ENCODE data around the gene PURA. TPM values are rescaled to one million over a fixed set of nuclear protein-coding genes. Genes with fewer than 3 reads are reported as not detected.

PURA gene
- total RNA-seq, 1 donor from 2014 or later: 7.7 TPM

DNA sequence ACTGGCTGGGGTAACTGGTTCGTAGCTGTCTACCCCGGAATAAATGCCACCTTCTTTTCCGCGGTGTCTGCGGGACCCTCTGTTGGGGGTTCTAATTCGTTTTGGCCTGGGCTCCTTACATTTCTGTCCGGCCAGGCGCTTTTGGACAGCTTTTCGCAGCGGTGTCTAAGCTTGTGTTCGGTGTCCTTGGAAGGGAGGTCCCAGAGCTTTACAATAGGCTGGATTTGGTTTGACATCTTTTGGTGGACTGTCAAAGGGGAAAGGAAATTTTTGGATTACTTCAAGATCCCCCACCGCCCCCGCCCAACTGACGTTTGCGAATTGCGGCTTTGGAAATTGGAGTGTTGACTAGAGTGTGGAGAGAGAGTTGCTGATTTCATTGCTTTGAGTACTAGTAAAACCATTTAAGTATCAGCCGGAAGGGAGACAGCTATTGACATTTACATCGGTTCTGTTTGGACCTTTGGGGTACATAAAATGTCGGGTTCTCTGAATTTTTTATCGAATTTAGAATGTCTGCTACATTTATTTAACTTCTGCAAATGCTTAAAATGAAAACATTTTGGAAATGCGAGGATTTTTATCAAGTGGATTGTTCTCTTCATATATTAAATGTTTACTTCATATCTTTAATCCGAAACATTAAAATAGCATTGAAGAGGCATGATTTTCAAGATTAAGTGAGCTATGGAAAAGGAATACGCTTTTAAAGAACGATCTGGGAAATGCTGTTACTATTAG lies 4.7 kb upstream of the PURA start:
- TF ChIP-seq, protein P1, sequence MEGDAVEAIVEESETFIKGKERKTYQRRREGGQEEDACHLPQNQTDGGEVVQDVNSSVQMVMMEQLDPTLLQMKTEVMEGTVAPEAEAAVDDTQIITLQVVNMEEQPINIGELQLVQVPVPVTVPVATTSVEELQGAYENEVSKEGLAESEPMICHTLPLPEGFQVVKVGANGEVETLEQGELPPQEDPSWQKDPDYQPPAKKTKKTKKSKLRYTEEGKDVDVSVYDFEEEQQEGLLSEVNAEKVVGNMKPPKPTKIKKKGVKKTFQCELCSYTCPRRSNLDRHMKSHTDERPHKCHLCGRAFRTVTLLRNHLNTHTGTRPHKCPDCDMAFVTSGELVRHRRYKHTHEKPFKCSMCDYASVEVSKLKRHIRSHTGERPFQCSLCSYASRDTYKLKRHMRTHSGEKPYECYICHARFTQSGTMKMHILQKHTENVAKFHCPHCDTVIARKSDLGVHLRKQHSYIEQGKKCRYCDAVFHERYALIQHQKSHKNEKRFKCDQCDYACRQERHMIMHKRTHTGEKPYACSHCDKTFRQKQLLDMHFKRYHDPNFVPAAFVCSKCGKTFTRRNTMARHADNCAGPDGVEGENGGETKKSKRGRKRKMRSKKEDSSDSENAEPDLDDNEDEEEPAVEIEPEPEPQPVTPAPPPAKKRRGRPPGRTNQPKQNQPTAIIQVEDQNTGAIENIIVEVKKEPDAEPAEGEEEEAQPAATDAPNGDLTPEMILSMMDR (conservative IDR thresholded peaks at IDR 0.05; ENCODE audit: low read depth, low read length): no peak
- H3K4me3 ChIP-seq (ENCODE audit: low read depth, low read length): peak overlapping the region; percentile 87
- no peak for DNase-seq (ENCODE audit: low read depth)

DNA sequence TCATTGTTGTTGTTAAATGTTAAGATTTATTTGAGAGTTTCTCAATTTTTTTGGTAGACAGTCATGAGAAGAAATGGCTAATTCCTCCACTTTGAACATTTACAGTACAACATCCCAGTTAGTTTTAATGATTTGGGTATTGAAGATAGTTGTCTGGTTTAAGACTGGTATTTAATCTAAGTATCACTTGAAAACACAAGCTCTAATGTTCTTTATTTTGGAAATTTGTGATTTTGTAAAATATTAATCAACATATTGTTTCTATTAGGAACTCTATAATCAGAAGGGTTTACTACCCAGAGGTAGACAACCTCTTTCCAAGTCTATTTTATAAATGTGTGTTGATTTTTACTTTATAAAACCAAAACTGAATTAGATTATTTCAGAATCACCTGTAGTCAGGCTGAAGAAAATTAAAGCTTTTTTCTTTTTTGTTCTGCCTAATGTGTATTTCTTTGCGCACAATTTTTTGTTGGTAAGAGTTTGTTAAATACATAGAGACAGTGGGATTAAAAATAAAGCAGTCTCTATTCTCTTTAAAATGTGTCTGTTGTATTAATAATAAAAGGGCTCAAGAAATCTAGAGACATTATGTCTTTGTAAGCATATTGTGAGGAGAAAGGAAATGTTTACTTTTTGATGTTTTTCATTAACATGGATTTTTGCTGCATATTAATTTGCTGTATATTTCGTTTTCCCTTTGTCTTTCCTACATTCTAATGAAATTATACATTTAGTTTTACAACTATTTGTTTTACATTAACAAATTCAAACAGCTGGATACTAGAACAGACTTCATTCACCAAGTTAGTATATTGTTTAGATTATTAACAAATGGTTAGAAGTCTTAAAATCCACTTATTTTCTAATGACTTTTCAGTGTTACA lies 3.9 kb upstream of the PURA start:
- DNase-seq (ENCODE audit: low read depth): no peak
- TF ChIP-seq, protein P1 (conservative IDR thresholded peaks at IDR 0.05; ENCODE audit: low read depth, low read length): no peak
- peak overlapping the region; percentile 87 for H3K4me3 ChIP-seq (ENCODE audit: low read depth, low read length)

DNA sequence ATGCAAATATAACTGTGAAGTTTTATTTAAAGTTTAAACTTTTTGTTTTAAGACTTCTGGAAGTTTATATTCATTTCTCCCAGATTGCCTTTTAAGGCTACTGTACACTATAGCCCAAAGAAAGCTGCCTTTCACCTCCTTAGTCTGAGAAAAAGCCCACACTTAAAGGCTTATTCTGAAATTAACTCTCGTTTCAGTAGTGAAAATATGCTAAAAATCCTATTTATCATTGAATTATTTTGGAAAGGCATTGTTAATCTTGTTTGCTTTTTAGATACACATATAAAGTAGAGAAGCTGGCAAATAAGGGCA lies 3.3 kb upstream of the PURA start:
- H3K4me3 ChIP-seq (ENCODE audit: low read depth, low read length): no peak overlapping the region
- no peak for DNase-seq (ENCODE audit: low read depth)
- TF ChIP-seq, protein P1 (conservative IDR thresholded peaks at IDR 0.05; ENCODE audit: low read depth, low read length): no peak

DNA sequence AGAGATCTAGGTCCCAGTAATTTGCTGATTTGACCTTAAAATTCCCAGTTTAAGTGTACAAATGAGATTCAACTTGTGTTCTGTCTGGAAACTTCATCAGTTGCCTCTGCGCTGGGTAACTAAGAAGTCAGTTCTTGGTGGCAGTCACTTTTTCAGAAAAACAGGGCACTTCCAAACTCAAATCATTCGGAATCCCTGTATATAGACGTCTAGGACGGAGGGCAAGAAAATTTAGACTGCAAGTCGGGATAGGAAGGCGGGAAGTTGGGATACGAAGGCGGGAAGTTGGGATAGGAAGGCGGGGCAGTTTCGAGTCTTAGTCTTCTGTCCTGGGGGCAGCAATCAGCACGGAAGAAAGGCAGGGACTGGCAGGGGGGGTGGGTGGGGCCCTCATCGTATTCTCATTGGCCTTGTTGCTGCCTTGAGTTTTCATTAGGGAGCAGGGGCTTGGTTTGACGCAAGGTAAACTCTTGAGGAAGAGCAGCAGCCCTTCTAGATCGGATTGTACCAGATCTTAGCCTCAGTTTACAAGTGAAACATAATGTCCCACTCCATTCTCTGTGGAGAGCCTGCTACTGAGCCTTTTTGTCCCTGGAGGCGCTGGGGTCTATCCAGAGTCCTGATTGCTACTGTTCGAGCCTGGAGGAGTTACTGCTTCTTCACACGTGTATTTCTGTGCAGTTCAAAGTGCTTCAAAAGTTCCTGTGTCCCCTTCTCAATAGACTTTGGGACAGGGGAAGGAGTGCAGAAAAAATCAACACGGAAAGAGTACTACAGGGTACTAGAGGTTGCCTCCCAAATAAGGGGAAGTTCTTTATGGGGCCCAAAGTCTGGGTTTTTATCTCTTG lies 2.7 kb upstream of the PURA start:
- no peak overlapping the region for H3K4me3 ChIP-seq (ENCODE audit: low read depth, low read length)
- TF ChIP-seq, protein P1 (conservative IDR thresholded peaks at IDR 0.05; ENCODE audit: low read depth, low read length): no peak
- DNase-seq (ENCODE audit: low read depth): no peak

DNA sequence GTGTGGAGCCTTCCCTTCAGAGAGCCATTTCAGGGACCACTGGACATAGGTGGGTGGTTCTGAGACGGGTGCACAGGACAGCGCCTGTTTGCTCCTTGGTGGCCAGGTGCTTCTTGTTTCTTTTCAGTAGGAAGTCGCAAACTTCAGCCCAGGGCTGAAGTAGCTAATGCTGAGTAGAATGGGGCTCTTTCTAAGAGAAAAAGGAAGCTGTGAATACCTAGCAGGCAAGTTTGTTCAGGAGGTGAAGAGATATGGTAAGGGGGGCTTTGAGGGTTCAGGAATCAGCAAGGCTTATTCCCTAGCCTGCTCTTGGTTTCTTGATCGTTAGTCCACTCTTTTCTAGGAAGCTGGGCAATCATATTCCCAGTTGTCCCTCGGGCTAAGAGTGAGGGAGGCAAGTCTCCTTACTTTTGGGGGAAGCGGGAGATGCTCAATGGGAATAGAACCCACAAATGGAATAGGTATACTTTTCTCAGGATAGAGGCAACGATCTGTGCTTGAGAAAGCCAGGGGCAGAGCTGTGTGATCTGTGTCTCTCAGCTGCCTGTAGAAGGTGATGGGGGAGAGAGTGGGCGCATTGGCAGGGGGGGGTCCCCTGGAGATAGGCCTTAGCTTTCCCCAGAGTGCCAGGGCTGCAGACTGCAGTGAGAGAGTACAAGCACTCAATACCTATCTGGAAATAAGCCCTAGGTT lies 1.9 kb upstream of the PURA start:
- TF ChIP-seq, protein P1 (conservative IDR thresholded peaks at IDR 0.05; ENCODE audit: low read depth, low read length): no peak
- peak overlapping the region; percentile 80 for H3K4me3 ChIP-seq (ENCODE audit: low read depth, low read length)
- no peak for DNase-seq (ENCODE audit: low read depth)

DNA sequence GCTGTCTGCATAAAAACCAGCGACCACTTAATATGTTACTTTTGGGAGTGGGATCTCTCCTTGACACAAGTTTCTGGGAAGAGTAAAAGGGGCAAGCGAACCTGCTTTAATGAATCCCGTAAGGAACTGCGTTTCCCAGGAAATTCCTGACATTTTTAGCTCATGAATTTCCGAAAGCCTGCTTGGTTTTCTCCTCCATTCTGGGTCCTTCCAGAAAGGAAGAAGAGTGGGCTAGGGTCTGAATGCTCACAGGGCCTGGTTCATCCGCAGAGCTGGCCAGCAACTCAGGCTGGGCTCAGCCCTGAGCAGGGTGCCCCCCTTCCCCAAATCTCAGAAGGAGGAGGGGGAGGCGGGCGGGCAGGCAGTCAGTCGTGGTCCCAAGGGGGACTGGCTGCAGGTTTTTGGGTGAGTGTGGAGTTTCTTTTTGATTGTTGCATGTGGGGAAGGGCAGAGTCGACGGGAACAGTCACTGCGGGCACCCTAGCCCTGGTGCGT lies 1.2 kb upstream of the PURA start:
- H3K4me3 ChIP-seq (ENCODE audit: low read depth, low read length): peak overlapping the region; percentile 80
- TF ChIP-seq, protein P1 (conservative IDR thresholded peaks at IDR 0.05; ENCODE audit: low read depth, low read length): no peak
- DNase-seq (ENCODE audit: low read depth): no peak

Data from epithelial cell of proximal tubule (primary cell).